ENCODE data around the gene MYO1D.

The MYO1D gene

DNA sequence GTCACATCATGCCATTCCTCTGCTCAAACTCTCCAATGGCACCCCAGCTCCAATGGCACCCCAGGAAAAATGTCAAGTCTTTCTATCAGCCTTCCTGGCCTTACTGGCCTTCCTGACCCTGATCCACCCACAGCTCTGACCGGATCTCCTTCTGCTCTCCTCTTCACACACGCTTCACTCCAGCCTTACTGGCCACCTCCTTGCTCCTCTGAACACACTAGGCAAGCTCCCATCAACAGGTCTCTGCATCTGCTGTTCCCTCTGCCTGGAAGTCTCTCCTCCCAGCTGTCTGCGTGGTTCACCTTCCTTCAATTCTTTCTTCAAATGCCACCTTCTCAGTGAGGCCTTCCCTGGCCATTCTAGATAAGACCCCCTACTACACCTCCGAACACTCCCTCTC lies 43.4 kb downstream of the MYO1D start:
- no peak overlapping the region for H3K4me3 ChIP-seq (replicated peaks in 1 of 2; ENCODE audit: low read depth in 2 of 2, low read length in 2 of 2)
- TF ChIP-seq CTCF (IDR thresholded peaks at IDR 0.05; ENCODE audit: low read depth, low read length): no peak
- DNase-seq (ENCODE audit: low read depth in 2 of 2): no peak

DNA sequence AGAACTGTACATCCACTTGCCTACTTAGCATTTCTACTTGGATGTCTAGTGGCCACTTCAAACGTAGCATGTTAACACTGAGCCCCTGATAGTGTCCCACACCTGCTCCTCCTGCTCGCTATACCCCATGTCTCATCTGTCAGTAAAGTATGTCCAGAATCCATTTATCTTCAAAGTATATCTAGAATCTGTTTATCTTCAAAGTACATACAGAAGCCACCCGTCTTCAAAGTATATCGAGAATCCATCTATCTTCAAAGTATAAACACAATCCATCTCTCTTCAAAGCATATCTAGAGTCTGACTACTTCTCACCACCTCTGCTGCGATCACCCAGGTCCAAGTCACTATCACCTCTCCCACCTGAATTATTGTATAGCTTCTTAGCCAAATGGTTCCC lies 43.8 kb downstream of the MYO1D start:
- no peak for DNase-seq (ENCODE audit: low read depth in 2 of 2)
- H3K4me3 ChIP-seq (replicated peaks in 1 of 2; ENCODE audit: low read depth in 2 of 2, low read length in 2 of 2): no peak overlapping the region
- no peak for TF ChIP-seq CTCF (IDR thresholded peaks at IDR 0.05; ENCODE audit: low read depth, low read length)

DNA sequence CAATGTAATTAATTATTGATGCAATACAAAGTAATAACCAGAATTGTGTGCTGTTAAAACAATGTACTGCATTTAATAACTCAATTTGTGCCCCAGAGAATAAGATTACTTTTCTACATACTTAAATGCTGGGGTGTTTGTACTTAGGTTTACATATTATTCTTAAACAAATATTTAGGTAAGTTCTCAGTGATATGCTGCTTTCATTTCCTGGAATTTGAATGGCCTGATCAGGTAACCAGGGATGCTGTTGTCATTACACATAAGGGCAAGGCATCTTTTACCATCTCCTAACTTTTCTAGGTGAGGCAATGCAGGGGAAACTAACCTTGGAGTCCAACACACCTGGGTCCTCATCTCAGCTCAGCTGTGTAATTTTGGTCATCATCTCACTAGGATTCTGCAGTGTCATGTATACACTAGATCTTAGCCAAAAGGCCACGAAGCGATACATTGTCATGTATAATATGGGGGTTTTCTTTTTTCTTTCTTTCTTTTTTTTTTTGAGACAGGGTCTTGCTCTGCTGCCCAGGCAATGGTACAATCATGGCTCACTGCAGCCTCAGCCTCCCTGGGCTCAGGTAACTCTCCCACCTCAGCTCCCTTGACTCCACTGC lies 45.2 kb downstream of the MYO1D start:
- no peak for DNase-seq (ENCODE audit: low read depth in 2 of 2)
- no peak for TF ChIP-seq CTCF (IDR thresholded peaks at IDR 0.05; ENCODE audit: low read depth, low read length)
- H3K4me3 ChIP-seq (replicated peaks in 1 of 2; ENCODE audit: low read depth in 2 of 2, low read length in 2 of 2): no peak overlapping the region

- no peak for TF ChIP-seq CTCF (IDR thresholded peaks at IDR 0.05; ENCODE audit: low read depth, low read length)
- DNase-seq (ENCODE audit: low read depth in 2 of 2): no peak
- no peak overlapping the region for H3K4me3 ChIP-seq (replicated peaks in 1 of 2; ENCODE audit: low read depth in 2 of 2, low read length in 2 of 2)
These were observed 45.7 kb downstream of the MYO1D start for GRCh38 chr17:32831223-32831622.

- peak in 1 of 2 donors; percentile 55 for DNase-seq (ENCODE audit: low read depth in 2 of 2)
- H3K4me3 ChIP-seq (replicated peaks in 1 of 2; ENCODE audit: low read depth in 2 of 2, low read length in 2 of 2): no peak overlapping the region
These were observed 48.1 kb downstream of the MYO1D start for GRCh38 chr17:32828822-32829221.

DNA sequence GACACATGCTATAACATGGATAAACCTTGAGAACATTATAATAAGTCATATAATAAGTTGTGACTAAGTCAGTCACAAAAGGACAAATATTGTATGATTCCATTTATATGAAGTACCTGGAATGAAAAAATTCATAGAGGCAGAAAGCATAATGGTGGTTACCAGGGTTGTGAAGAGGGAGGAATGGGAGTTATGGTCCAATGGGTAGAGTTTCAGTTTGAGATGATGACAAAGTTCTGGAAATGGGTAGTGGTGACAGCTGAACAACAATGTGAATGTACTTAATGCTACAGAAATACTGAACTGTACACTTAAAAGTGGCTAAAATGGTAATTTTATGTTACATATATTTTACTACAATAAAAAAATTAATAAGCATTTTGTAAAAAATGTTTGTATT lies 49.7 kb downstream of the MYO1D start:
- no peak for DNase-seq (ENCODE audit: low read depth in 2 of 2)
- no peak for TF ChIP-seq CTCF (IDR thresholded peaks at IDR 0.05; ENCODE audit: low read depth, low read length)
- no peak overlapping the region for H3K4me3 ChIP-seq (replicated peaks in 1 of 2; ENCODE audit: low read depth in 2 of 2, low read length in 2 of 2)

More at GRCh38 chr17:32828822-32829221, 48.1 kb downstream of the MYO1D start:
- TF ChIP-seq CTCF (IDR thresholded peaks at IDR 0.05; ENCODE audit: low read depth, low read length): no peak

DNA sequence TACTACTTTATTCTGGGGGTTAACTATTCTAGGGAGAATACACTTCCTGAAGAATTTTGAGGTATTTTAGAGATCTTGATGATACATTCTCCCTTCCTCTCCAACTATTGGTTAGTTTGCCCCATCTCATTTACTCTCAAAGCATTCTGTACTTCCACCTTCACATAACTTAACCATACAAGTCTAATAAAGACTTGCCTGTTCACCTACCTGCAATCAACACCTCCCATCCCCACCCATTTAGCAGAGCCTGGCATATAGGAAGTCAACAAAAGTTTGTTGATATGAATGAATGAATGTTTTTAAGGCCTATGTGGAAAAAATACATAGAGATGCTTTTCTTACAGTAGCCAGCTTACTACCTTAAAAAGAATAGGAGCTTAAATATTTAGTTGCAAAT lies 50.8 kb downstream of the MYO1D start:
- DNase-seq (ENCODE audit: low read depth in 2 of 2): no peak
- no peak overlapping the region for H3K4me3 ChIP-seq (replicated peaks in 1 of 2; ENCODE audit: low read depth in 2 of 2, low read length in 2 of 2)
- TF ChIP-seq CTCF (IDR thresholded peaks at IDR 0.05; ENCODE audit: low read depth, low read length): no peak
